GM12891 (cell line): ENCODE data around the gene PTAFR.

Experiments
- DNase-seq: peaks from one replicate; pipeline ENCODE4 v3.0.0; 2011; ENCODE audit warnings: low spot score; ENCODE audit not compliant: insufficient read length
- FAIRE-seq: peaks from 2 replicates; lab custom pipeline; 2011; peaks lifted over from hg19 to GRCh38; lab: Jason Lieb, UNC
- PAX5 ChIP-seq: IDR thresholded peaks from 2 replicates; pipeline ENCODE4 v1.6.1; 2011; ENCODE audit warnings: low read length, moderate library complexity, mild to moderate bottlenecking; ENCODE audit not compliant: insufficient read depth, severe bottlenecking
- POLR2A ChIP-seq: IDR thresholded peaks from 2 replicates; pipeline ENCODE4 v1.6.1; 2011; ENCODE audit warnings: low read depth, low read length, control low read depth
- POLR2AphosphoS5 ChIP-seq: IDR thresholded peaks from 2 replicates; pipeline ENCODE4 v1.6.1; 2011; ENCODE audit warnings: low read depth, low read length, control low read depth
- POU2F2 ChIP-seq: IDR thresholded peaks from 2 replicates; pipeline ENCODE4 v1.6.1; 2011; ENCODE audit warnings: low read depth, mild to moderate bottlenecking, control low read depth, low read length, moderate library complexity
- SPI1 ChIP-seq: IDR thresholded peaks from 2 replicates; pipeline ENCODE4 v1.6.1; 2011; ENCODE audit warnings: low read depth, low read length, control low read depth
- TAF1 ChIP-seq: IDR thresholded peaks from 2 replicates; pipeline ENCODE4 v1.6.1; 2011; ENCODE audit warnings: low read depth, low read length, control low read depth

Gene PTAFR

GRCh38 chr1:28122183-28122582 lies 54.3 kb downstream of the PTAFR start:
- DNase-seq (no peak), FAIRE-seq (no peak)
- no peak for TF ChIP-seq PAX5
- TF ChIP-seq POLR2A: no peak
- TF ChIP-seq POLR2AphosphoS5: no peak

- FAIRE-seq (no peak), DNase-seq (no peak)
- TF ChIP-seq TAF1 (no peak), SPI1 (no peak), POU2F2 (no peak), POLR2AphosphoS5 (no peak), POLR2A (no peak), PAX5 (no peak)
Observed at GRCh38 chr1:28119556-28119955, 56.9 kb downstream of the PTAFR start.

- DNase-seq (no peak), FAIRE-seq (peak; percentile 73)
- TF ChIP-seq POLR2AphosphoS5: no peak
- no peak for TF ChIP-seq POLR2A
- TF ChIP-seq TAF1: no peak
- no peak for TF ChIP-seq SPI1
- no peak for TF ChIP-seq POU2F2
- TF ChIP-seq PAX5: no peak
Observed at GRCh38 chr1:28118640-28119307, 57.7 kb downstream of the PTAFR start.

- peak; percentile 35 for FAIRE-seq
- TF ChIP-seq TAF1 (no peak), SPI1 (peak; percentile 81)
- DNase-seq: no peak
Observed at GRCh38 chr1:28115267-28115666, 61.2 kb downstream of the PTAFR start.

GRCh38 chr1:28114844-28115243 lies 61.6 kb downstream of the PTAFR start:
- FAIRE-seq: peak; percentile 47
- DNase-seq: no peak
- no peak for TF ChIP-seq POU2F2
- TF ChIP-seq POLR2A: no peak
- TF ChIP-seq PAX5: no peak
- TF ChIP-seq POLR2AphosphoS5: no peak
- TF ChIP-seq SPI1: no peak
- TF ChIP-seq TAF1: no peak

GRCh38 chr1:28113242-28113572 lies 63.3 kb downstream of the PTAFR start:
- no peak for FAIRE-seq
- TF ChIP-seq TAF1 (no peak), PAX5 (no peak), POLR2A (no peak), POLR2AphosphoS5 (no peak), SPI1 (no peak), POU2F2 (no peak)
- DNase-seq: no peak

GRCh38 chr1:28112388-28113241 lies 63.9 kb downstream of the PTAFR start:
- no peak for DNase-seq
- FAIRE-seq: peak; percentile 80
- no peak for TF ChIP-seq POLR2A
- no peak for TF ChIP-seq PAX5
- no peak for TF ChIP-seq SPI1
- no peak for TF ChIP-seq TAF1
- no peak for TF ChIP-seq POLR2AphosphoS5
- TF ChIP-seq POU2F2: no peak

- TF ChIP-seq PAX5: no peak
- TF ChIP-seq TAF1: no peak
- no peak for TF ChIP-seq POLR2AphosphoS5
- no peak for TF ChIP-seq POU2F2
- no peak for TF ChIP-seq SPI1
- no peak for TF ChIP-seq POLR2A
- FAIRE-seq: peak; percentile 75
- no peak for DNase-seq
Observed at GRCh38 chr1:28111157-28111556, 65.3 kb downstream of the PTAFR start.

GRCh38 chr1:28110555-28110954 lies 65.9 kb downstream of the PTAFR start:
- no peak for FAIRE-seq
- no peak for TF ChIP-seq POU2F2
- no peak for TF ChIP-seq PAX5
- TF ChIP-seq POLR2A: no peak
- no peak for DNase-seq

- TF ChIP-seq POLR2AphosphoS5 (no peak), TAF1 (no peak), POU2F2 (no peak), PAX5 (no peak), POLR2A (no peak), SPI1 (no peak)
- FAIRE-seq (no peak), DNase-seq (no peak)
Observed at GRCh38 chr1:28109639-28110038, 66.9 kb downstream of the PTAFR start.

- FAIRE-seq (no peak), DNase-seq (no peak)
Observed at GRCh38 chr1:28108001-28108400, 68.5 kb downstream of the PTAFR start.

More at GRCh38 chr1:28108001-28108400, 68.5 kb downstream of the PTAFR start:
- TF ChIP-seq SPI1 (no peak), POLR2AphosphoS5 (no peak), POLR2A (no peak), TAF1 (no peak), POU2F2 (no peak), PAX5 (no peak)
